GM19397 (cell line): ENCODE measurements around the gene PSMC2.

Source experiments
- ATAC-seq: cut with Tn5 transposase; IDR thresholded peaks from one replicate; pipeline ENCODE4 v1.9.1; 2021; ENCODE audit warnings: mild to moderate bottlenecking, moderate library complexity; ENCODE audit not compliant: unreplicated experiment

PSMC2 gene

DNA sequence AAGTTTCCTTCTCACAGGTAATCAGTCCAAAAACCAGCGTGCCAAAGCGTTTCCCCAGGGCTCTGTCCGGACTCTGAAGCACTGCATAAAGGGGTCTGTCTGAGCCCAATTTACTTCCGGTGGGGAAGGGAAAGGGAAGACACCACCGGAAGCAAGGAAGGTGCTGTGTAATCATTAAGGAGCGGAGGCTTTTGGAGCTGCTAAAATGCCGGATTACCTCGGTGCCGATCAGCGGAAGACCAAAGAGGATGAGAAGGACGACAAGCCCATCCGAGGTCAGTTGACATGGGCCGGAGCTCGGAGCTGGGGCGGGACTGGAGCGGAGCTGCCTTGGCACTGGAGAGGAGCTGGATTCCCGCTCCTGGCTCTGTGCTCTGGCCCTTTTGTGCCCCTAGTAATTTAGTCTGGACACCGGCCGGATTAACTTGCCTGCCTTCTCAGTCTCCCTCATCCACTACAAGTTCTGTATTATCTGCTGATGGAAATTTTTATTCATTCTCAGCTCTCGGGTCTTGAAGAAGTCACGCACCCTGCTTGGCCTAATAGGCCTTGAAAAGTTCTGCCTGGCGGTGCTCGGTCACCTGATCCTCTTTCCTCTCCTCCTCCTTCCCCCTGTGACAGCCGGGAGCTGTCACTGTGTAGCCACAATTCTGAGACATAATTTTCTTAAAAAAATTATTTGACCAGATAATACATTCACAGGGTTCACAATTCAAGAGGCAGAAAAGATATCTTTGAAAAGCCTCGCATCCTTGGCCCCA lies at the start of gene PSMC2:
TSS of gene PSMC2 (plus strand) at position 137 of the 761 bp plus-strand sequence. CDS start at position 206, 69 bp downstream.
- peak; percentile 65 for ATAC-seq

DNA sequence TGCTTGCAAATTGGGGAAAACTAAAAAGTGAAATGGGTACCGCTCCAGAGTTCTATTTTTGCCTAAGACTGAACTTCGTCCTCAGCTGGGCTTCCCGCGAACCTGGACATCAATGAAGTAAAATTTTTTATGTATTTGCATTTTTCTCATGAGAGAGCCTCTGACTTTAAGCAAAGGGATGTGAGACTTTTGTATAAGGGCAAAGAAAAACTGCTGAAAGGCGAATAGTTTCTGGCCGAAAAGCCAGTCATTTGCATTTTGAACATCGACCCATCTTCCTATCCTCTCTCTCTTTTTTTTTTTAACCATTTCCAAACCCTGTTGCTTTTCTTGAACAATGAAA lies 49.6 kb upstream of the PSMC2 start:
- peak; percentile 26 for ATAC-seq

DNA sequence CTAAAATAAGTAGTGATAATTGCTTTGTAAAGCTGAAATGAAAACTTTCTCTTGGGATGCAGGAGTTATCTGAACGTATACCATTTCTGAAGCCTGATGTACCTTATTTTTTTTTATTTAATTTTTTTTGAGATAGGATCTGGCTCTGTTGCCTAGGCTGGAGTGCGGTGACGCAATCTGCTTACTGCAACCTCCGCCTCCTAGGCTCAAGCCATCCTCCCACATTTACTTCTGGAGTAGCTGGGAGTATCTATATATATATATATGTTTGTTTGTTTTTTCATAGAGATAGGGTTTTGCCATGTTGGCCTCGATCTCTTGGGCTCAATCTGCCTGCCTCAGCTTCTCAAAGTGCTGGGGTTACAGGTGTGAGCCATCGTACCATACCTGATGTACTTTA lies 47.8 kb upstream of the PSMC2 start:
- no peak for ATAC-seq

DNA sequence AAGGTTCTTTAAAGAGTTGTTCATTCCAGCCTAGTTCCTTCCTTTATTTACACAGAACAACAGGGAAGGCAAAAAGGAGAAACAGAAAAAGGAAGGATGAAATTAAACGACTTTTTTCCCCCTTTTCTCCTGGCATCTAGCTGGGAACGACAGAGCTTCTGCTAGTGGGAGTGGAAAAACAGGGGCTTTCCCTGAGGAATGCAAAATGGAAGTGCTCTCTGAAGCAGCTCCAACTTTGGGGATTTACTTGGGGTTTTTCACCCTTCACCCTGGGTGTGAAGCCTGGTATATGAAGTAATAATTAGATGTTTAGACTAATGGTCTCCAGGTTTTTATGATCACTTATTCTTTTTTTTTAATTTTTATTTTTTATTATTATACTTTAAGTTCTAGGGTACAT lies 46.0 kb upstream of the PSMC2 start:
- ATAC-seq: no peak

DNA sequence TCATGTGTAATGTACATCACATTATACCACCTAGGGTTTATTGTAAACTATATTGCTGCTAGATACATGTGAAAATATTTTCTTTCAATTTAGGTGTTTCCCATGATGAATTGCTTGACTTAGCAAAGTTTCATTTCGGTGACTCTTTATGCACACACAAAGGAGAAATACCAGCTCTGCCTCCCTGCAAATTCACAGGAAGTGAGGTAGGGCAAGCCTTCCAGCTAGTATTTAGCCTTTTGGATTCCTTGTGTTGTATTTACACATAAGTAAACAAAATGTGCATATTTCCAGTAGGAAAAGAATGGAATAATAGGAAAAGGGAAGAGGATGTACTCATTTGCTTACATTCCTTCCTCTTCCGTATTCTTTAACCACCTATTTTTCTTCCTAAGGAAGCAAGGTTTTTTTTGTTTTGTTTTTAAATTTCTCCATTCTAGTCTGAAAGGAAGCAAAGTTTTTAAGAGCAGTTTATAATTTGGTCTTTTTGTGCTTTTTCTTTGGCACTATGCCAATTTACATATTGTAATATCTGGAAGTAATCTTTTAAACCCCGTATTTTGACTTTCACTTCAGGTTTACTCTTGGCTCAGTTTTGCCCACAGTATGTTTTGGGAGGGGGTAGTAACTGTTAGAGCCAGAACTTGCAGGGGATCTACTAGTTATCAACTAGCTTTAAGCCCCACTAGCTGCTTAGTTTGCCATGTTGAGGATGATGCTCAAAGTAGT lies 39.8 kb upstream of the PSMC2 start:
- no peak for ATAC-seq

DNA sequence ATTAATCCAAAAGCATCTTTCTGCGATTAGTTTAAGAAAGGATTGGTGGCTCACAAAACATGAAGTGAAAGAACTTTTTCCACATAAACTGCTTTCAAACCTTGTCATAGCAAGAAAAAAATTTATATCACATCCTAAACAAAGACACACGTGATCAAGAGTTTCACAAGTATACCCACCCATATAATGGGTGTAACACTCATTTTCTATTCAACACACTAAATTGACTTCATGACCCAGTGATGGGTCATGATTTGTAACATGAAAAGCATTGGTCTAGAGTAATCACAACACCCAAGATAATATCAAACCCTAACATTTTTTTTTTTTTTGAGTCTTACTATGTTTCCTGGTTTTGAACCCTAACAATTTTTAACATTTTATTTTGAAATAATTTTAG lies 32.6 kb upstream of the PSMC2 start:
- ATAC-seq: no peak

DNA sequence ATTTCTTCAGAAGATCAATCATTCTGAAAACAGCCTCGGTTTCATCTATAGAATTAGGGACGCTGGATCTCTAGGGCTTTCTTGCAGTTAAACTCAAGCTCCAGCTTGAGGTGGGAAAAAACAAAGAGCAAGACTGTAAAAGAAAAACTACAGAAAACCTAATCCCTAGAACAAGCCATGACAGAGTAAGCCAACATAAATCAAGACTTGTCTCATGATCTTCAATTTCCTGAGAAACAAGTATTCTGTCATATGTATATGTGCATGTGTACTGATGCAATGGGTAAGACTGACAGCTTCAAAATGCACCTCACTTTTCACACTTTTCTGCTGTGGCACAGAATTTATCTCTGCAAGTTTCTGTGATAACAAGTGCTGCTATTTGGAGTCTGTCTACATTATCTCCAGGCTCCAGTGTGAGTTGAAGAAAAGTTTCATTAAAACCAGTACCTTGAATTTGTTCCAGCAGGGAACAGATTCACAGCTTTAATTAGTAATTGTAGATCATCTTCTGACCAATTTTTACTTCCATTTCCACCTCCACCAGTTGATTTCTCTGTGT lies 31.0 kb upstream of the PSMC2 start:
- no peak for ATAC-seq

DNA sequence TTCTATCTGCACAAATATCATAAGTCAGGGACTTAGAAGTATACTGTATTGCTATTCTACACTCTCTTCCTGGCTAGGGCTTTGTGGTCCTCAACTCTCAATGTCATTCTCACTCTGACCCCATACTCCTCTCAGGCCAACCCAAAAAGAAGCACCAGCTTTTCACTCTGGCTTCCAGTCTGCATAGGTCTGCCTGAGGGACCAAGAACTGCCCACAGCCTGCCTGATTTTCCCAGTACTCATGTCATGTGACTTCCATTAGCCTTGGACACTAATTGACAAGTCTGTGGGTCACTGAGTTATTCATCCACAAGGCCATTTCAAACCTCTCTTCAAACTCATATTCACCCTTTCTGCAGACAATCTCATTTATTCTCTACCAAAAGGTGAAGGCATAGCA lies 30.4 kb upstream of the PSMC2 start:
- ATAC-seq: no peak

DNA sequence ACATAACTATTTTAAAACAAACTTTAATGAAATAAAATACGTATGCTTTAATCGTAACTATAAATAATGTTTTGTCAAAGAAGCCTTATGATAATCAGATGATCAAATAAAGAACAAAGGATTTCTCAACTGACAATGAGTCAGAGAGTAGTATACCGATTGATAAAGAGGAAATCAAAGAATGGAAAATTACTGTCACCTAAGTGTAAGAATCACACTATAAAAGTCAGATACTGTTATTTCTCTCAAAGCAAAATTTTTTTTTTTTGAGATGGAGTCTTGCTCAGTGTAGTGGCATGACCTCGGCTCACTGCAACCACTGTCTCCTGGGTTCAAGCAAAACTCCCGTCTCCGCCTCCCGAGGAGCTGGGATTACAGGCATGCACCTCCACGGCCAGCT lies 21.7 kb upstream of the PSMC2 start:
- ATAC-seq: no peak

DNA sequence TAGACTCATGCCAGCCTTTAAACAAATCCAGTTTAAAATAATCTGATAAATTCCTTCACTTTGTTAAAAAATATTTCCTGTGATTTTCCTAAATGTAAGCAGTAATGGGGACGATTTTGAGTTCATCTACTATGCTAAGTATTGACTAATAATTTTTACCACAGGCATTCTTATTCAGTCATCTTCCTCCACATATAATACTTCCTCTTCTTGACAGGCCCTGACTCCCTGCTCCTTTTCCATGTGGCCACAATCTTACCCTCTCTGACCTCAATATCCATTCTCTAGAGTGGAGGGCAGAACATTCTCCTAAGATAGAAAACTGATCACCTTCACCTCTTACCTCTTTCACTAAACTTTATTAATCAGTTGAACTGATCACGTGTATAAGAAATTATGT lies 10.7 kb upstream of the PSMC2 start:
- ATAC-seq: no peak

DNA sequence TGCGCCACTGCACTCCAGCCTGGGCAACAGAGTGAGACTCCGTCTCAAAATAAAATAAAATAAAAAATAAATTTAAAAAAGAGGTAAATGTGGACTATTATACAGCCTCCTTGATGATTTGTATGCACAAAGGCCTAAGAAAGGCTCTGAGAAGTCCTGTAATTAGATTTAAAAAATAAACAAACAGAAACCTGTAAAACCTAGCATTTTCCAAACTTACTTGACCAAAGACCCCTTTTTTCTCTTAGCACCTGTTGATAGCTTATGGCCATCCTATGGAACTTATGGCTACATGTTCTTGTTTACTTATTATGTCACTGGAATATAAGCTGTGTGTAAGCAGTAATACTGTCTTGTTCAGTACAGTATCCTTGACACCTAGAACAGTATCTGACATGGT lies 8.6 kb upstream of the PSMC2 start:
- no peak for ATAC-seq

DNA sequence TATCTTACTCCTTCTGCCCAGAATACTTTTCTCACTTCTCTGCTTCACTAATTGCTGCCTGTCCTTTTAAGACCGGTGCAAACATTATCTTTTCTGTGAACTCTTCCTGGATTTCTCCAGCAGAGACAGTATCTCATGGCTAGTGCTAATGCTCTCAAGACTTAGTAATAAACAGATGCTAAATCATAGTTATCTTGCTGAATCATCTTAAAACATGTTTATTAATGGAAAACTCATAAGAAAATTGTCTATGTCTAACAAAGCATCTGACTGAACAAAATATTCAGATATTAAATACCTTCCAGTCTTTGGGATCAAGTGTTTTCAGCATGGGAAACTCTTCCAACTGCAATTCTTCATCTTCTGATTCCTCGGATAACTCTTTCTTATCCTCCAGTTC lies 6.0 kb upstream of the PSMC2 start:
- ATAC-seq: no peak

DNA sequence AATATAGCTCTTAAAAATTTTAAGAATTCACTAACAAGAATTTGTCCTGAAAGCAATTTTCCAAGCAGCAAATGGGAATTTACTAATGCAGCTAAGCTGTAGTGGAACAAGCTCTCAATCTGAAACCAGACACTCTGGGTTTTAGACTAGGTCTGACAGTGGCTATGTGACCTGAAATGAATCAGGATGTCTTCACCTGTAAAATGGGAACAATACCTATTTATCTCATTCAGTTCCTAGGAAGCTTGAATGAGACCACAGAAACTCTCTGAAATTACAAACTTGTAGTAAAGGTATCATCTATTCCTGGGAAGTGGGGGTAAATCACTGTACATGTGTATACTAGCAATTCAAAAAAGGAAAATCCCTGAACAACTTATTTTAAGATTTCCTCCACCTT lies 4.1 kb upstream of the PSMC2 start:
- ATAC-seq: no peak

DNA sequence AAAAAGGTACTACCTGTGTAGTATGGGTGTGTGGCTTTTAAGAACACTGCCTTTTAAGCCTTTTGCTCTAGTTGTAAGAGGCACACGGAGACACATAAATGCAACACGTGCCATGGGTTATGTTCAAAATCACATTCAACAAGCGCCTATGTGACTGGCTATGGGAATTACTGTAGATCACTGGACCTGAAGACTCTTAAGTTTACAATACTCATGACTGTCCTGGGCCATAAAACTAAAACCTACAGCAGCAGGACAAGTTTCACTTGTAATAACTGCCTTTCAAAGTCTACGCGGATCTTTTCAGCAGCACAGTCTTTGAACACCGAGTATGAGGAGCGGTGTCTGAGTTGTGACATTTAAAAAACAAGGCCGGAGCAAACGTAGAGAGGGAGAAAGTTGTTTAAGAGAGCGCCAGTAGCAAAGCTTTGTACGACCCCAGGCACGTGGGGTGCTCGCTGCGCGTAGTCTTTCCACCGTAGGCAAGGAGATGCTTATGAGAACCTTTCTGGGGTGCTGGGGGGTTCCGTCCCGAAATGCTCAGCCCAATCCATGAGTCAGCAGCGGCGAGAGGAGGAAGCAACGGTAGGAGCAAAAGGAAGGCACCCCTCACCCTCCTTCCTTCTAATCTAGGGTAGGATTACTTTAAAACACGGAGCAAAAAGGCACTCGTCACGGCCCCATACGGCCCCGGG lies 3.5 kb upstream of the PSMC2 start:
- ATAC-seq: peak; percentile 12

DNA sequence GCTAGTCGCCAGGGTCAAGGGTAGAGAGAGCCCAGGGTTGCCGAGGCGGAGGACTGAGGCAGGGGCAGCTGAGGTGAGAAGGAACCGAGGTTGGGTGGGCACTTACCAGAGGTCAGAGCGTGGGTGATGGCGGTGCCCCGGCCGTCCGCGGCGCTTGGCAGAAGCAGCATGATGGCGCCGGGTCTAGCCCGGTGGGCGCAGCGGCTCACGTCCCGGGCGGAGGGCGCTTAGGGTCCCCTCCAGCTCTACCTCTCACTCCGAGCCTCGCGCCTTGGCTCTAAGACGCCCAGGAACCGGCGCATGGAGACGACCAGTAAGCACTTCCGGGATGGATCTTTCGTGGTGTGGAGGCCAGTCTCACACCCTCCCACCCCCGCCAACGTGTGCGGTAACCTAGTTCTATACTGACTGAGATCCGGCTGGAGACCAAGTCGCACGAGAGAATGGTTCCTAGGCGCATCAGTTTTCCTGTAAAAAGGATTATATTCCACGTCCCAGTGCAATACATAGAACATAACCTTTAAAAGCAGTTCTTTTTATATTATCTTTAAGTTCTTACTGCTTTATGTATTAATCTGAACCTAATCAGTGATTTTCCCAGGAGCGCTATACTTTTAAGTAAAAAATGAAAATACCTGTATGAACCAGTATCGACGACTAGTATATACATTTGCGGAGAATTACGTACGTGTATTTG lies 2.8 kb upstream of the PSMC2 start, which contains the start of gene DNAJC2:
TSS of gene DNAJC2 (minus strand) at position 315 of the 697 bp plus-strand sequence. CDS start at position 170, 145 bp downstream.
- ATAC-seq: peak; percentile 74

DNA sequence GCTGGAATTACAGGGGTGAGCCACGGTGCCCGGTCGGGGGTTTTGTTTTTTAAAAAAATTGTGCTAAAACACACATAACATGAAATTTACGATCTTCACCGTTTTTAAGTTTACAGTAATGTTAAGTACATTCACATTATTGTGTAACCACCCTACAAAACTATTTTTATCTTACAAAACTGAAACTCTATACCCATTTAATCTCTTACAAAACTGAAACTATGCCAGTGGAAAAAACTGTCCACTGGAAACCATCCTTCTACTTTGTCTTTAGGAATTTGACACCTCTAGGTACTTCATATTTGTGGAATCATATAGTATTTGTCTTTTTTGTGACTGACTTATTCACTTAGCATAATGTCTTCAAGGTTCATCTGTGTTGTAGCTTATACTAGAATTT lies 1.0 kb upstream of the PSMC2 start:
- no peak for ATAC-seq

DNA sequence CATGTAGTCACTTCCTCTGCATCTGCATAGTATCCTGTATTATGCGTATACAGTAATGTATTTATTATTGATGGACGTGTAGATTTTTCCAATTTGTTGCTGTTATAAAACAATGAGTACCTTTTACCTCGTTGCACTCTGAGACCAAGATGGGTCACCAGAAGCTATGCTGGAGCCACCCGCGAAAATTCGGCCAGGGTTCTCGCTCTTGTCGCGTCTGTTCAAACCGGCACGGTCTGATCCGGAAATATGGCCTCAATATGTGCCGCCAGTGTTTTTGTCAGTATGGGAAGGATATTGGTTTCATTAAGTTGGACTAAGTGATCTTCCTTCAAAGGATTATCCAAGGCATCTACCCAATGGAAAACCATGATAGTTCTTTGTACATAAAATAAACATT lies 1.0 kb downstream of the PSMC2 start:
- no peak for ATAC-seq

DNA sequence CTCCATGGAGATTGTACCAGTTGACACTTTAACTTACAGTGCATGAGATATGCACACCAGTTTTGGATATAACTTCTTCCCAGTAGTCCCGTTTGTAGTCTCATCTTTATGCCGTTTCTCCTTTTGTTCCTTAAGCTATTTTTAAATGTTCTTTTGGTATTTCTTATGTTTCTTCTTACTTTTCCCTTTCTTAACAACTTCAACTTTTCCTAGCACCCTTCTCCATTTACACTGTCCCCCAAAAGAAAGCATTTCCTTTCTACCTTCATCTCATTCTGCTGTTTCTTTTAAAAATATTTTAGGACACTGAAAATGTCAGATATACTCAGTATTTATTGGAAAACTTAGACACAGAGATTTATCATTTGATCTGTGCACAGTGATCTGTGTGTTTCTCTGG lies 1.5 kb downstream of the PSMC2 start:
- ATAC-seq: no peak

DNA sequence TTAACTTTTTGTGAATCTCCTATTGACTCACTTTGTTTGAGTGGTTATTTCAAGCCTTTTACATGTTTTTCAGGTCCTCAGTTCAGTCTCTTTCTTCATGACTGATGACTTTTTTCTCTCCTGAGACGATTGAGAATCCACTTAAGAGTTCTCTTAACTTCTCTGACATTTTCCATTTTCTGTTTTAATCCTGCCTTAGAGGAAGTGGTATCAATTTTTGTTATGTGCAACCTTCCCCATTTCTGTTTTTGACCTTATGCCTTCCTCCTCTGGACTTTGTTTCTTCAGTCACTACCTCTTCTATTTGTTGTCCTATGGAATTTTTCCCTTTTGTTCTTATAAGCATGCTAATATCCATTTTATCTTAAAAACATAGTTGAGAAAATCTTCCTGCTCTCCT lies 2.4 kb downstream of the PSMC2 start:
- no peak for ATAC-seq

DNA sequence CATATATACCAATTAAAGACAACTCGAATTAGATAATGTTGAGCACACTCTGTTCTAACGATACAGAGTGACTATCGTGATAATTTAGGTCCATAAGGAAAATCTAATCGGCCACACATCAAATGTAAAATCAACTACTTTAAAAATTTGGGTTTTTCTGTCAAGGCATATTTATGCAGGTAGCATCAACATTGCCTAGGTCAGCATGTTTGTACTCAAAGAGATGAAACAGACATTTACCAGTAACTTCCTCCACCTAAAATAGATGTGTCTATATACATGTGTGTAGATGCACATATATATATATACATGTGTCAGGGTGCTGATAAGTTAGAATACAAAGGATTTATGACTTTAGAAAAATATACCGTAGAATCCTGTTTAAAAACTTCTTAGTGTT lies 22.0 kb downstream of the PSMC2 start:
- no peak for ATAC-seq
